ENCODE results near the gene RAB3C.

The RAB3C gene

DNA sequence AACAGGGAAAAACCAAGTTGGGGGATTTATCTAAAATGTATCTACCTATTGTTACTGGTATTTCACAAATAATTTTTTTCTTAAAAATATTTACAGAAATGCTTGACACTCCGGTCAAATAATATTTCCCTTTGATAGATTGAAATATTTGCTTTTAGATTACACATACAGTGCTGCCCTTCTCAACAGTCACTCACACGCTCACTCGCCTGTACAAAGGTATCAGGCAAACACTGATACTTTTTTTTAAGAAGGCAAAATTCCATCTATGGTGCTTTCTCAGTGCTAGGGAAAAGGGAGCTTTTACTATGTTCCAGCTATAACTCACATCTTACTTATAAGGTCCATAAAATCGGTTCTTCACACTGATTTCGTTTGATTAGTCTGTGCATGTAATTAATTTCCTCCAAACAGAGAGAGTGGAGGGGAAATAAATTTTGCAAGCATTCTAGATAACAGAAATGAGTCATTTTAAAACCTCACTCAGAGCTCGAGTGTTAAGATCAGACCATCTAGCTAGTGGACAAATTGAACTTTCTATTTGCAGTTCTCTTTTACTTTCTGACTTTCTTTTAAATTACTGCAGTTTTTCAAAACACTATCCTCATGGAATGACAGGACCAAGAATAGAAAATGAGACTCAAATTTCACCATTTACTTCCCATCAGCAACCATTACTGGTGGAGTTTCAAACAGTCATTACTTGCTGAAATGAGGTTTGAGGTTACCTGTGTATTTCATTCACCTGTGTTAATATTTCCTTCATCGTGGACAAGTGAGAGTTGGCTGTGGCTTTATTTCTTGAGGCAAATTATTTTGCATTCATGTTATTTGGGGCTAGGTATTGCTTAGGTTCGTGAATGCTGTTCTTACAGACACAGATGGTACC is 273.2 kb downstream of the RAB3C start:
- Mint-ChIP-seq H3K36me3 (ENCODE audit: low read depth) (no peaks in the 10 kb centered on the region), H3K9me3 (no peaks in the 10 kb centered on the region), H3K4me3 (no peak overlapping the region), H3K4me1 (peaks cover 31% of the 10 kb centered on the region), H3K27ac (peak overlapping the region in 1 of 3 experiments; percentile 72), H3K27me3 (ENCODE audit: low read depth) (peaks cover 8% of the 10 kb centered on the region)
- TF ChIP-seq, protein P1, sequence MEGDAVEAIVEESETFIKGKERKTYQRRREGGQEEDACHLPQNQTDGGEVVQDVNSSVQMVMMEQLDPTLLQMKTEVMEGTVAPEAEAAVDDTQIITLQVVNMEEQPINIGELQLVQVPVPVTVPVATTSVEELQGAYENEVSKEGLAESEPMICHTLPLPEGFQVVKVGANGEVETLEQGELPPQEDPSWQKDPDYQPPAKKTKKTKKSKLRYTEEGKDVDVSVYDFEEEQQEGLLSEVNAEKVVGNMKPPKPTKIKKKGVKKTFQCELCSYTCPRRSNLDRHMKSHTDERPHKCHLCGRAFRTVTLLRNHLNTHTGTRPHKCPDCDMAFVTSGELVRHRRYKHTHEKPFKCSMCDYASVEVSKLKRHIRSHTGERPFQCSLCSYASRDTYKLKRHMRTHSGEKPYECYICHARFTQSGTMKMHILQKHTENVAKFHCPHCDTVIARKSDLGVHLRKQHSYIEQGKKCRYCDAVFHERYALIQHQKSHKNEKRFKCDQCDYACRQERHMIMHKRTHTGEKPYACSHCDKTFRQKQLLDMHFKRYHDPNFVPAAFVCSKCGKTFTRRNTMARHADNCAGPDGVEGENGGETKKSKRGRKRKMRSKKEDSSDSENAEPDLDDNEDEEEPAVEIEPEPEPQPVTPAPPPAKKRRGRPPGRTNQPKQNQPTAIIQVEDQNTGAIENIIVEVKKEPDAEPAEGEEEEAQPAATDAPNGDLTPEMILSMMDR (IDR thresholded peaks at IDR 0.05; ENCODE audit: unreplicated experiment in 3 of 3): no peak

DNA sequence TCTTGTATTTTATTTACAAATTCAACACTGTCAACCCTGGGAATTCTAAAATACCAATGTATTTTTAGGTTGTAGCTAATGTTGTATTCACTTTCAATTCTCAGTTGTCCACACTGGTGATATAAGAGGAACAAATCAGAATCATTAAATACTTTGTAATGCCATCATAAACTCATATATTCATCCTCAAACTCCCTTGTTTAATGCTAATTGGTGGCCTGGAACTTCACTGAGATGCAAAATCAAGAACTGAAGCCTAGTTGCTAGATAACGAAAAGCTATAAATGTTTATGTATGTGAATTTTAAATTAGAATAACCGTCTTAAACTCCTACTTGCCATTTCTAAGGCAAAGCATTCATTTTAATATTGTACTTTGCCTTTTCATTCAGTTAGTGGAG is 274.7 kb downstream of the RAB3C start:
- Mint-ChIP-seq H3K27ac (no peak overlapping the region), H3K4me3 (no peak overlapping the region), H3K4me1 (peaks cover 19% of the 10 kb centered on the region), H3K27me3 (ENCODE audit: low read depth) (peaks cover 4% of the 10 kb centered on the region), H3K9me3 (no peaks in the 10 kb centered on the region), H3K36me3 (ENCODE audit: low read depth) (no peaks in the 10 kb centered on the region)
- TF ChIP-seq, protein P1 (IDR thresholded peaks at IDR 0.05; ENCODE audit: unreplicated experiment in 3 of 3): no peak

DNA sequence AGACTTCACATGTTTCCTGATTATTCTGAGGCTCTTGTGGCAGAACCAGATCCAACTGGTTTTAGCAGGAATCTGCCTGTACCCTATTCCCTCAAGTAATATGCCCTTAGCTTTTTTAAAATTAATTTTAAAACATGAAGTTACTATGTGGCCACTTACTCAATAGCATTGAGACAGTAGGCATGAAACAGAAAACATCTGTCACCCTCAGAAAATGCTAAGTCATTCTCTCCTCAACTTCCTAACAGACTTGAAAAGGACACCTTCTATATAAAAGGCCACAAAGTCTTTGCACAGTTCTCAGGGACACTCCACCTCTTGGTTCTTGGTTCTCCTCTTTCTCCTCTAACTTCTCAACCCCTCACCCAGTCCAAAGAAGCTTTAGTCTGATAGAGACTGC is 277.8 kb downstream of the RAB3C start:
- Mint-ChIP-seq H3K4me3 (no peak overlapping the region), H3K27ac (no peak overlapping the region)

DNA sequence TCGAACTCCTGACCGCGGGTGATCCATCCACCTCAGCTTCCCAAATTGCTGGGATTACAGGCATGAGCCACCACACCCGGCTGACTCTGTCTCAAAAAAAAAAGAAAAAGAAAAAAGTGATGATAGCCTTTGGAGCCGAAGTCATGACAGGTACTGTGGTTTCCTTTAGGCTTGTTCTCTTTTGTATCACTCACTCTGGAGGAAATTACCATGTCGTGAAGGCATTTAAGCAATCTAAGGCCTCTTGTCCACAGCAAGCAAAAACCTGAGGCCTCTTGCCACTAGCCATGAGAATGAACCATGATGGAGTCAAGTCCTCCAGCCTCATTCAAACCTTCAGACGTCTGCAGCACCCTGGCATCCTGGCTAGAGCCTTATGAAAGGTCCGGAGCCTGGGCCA is 286.1 kb downstream of the RAB3C start:
- Mint-ChIP-seq H3K4me3 (no peak overlapping the region), H3K4me1 (no peaks in the 10 kb centered on the region), H3K27me3 (ENCODE audit: low read depth) (peaks cover 5% of the 10 kb centered on the region), H3K36me3 (ENCODE audit: low read depth) (no peaks in the 10 kb centered on the region), H3K9me3 (no peaks in the 10 kb centered on the region), H3K27ac (no peak overlapping the region)
- TF ChIP-seq, protein P1 (IDR thresholded peaks at IDR 0.05; ENCODE audit: unreplicated experiment in 3 of 3): no peak

More for the DNA sequence above, 277.8 kb downstream of the RAB3C start:
- TF ChIP-seq, protein P1 (IDR thresholded peaks at IDR 0.05; ENCODE audit: unreplicated experiment in 3 of 3): no peak
- H3K4me1 Mint-ChIP-seq: peaks cover 4% of the 10 kb centered on the region
- H3K9me3 Mint-ChIP-seq: no peaks in the 10 kb centered on the region
- H3K27me3 Mint-ChIP-seq (ENCODE audit: low read depth): peaks cover 4% of the 10 kb centered on the region
- H3K36me3 Mint-ChIP-seq (ENCODE audit: low read depth): no peaks in the 10 kb centered on the region

DNA sequence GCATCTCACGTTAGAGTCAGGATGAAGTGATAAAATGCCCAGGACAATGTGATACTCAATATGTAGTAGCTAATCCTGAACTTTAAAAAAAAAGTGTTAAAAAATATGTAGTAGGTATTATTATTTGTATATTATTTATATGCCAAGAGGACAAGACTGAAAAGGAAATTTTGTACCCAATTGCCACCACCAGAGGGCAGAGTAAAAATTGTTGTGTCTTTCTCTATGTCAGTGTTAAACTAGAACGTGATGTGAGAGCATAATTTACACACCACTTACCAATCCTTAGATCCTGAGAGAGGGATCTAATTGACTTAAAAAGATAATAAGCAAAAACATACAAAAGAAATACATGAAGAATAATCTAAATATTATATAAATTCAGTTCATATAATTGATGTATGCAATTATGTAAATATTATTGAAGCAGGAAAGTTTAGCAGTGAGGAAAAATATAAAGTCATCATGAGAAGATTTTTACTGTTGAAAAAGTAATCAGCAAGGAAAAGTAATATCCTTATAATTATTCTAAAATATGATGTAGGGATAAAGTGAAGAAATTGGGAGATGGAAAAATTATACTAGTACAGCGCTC is 288.9 kb downstream of the RAB3C start:
- no peak overlapping the region for H3K27ac Mint-ChIP-seq
- H3K9me3 Mint-ChIP-seq: no peaks in the 10 kb centered on the region
- H3K36me3 Mint-ChIP-seq (ENCODE audit: low read depth): no peaks in the 10 kb centered on the region
- TF ChIP-seq, protein P1 (IDR thresholded peaks at IDR 0.05; ENCODE audit: unreplicated experiment in 3 of 3): peak; percentile 56 to 76 (median 69)
- no peak overlapping the region for H3K4me3 Mint-ChIP-seq
- H3K4me1 Mint-ChIP-seq: peaks cover 4% of the 10 kb centered on the region
- H3K27me3 Mint-ChIP-seq (ENCODE audit: low read depth): peaks cover 5% of the 10 kb centered on the region

Data from nephron (organoid).